NCI-H2081 (cell line): ENCODE data around the gene UBA1.

ENCODE experiments used
- DNase-seq, 2 experiments: peaks; one replicate each; lab custom pipeline; 2025; lab: John Stamatoyannopoulos, UW

The UBA1 gene

DNA sequence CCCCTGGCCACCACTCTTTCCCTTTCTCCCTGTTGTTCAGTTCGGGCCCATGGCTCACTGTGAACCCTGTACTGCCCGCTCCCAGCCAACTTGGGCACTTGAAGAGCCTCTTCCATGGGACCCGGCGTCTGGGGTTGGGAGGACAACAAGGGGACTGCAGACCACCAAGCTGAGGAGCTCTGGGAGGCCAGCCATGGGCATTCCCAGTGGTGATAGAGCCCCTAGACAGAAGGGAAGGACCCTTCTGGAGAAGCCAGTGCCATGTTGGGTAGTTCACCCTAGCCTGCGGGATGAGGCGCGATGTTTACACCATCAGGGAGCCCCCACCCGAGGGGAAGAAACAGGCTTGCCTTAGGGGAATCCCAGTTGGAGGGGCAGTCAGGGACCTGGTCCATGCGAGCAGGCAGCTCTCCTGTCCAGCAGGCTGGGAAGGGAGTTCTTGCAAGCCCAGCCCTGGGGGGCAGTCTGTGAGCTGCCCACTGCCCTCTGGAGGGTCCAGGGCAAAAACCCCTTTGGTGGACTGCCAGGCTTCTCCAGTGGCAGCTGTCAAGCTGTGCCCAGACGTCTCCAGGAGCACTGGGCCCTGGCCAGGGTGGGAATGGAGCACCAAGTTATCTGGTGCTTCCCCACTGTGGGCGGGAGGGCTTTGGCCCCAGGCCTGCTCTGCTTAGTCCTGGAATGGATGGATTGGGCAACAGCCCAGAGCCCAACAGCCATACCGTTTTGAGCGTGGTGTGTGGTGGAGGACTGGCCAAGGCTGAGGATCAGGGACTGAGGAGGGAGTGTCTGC, 23.7 kb upstream of the UBA1 start:
- DNase-seq: no peak

DNA sequence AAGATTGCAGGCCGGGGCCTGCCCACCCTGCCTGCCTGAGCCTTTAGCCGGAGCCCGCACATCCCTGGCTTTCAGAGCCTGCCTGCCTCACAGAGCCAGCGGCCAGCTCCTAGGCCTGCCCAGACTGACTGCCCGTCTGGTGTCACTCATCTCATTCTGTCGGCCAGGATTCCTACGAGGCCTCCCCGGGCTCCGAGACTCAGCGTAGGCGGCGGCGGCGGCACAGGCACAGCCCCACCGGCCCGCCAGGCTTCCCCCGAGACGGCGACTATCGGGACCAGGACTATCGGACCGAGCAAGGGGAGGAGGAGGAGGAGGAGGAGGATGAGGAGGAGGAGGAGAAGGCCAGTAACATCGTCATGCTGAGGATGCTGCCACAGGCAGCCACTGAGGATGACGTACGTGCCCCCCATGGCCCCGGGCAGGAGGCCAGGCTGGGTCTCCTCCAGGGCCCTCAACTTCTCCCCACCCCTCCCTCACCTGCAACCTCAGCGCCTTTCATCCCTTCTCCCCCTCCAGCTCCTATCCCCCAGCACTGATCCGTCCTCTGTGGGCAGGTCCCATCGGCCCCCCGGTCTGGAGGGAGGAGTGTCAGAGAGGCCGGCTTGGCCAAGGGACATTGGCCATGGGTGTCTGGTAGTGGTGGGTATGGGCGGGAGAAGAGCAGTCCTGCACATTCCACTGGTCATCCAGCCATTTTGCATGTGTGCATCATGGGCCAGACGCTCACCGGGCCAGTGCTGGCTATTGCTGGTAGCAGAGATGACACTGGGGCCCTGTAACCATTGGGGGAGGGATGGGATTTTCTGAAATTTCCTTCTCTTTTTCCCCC, 22.6 kb upstream of the UBA1 start:
- no peak for DNase-seq

DNA sequence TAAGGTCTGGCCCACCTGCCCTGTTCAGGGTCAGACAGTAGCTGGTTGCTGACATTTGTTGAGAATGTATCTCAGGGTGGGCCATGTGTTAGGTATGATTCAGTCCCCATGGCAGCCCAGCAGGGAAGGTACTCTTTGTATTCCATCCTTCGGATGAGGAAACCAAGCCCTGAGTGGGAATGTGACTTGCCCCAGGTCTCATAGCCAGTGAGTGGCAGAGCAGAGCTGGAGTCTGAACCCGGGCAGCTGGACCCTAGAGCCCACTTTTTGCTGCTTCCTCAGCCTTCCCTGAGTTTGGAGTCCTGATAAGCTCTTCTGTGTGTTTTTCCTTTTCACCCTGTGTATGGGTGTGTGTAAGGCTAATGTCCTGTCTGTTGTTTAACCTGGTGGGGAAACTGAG, 21.6 kb upstream of the UBA1 start:
- DNase-seq: no peak

- DNase-seq: no peak
Measured at GRCh38 chrX:47172549-47172948, 21.1 kb upstream of the UBA1 start.

DNA sequence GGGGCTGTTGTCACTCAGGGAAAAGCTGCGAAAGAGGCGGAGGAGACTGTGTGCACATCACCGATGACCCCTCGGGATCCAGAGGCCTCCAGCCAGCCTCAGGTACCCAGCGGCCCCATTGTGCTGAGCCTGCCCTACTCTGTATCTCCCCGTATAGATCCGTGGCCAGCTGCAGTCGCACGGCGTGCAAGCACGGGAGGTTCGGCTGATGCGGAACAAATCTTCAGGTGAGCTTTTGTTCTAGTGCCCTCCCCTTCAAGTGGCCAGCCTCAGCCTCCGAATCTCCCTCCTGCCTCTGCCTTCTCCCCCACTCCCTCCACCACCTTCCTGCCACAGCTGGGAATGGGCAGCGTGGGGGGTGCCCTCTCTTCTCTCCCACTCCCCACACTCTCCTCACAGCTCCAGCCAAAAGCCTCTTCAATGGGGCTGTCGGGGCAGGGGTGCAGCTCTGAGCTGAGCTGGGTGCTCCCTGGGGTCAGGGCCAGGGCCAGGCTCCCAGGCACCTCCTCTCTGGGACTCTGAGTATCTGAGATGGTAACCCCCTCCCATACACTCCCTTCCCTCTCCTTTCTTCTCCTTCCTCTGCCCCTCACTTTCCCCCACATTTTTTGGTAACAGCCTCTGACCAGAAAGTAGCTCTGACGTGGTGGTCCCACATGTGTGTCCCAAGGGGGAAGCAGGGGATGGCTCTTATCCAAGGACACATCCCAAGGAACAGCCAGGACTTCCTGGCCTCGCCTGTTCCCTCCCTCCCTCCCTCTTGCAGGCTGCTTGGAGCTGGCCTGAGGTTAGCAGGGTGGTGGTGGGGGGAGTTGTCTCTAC, 20.4 kb upstream of the UBA1 start:
- no peak for DNase-seq

GRCh38 chrX:47174376-47174775, 19.3 kb upstream of the UBA1 start:
- DNase-seq: no peak

- no peak for DNase-seq
Measured at GRCh38 chrX:47174846-47175587, 18.6 kb upstream of the UBA1 start.

GRCh38 chrX:47175588-47175980, 18.0 kb upstream of the UBA1 start:
- DNase-seq: no peak

DNA sequence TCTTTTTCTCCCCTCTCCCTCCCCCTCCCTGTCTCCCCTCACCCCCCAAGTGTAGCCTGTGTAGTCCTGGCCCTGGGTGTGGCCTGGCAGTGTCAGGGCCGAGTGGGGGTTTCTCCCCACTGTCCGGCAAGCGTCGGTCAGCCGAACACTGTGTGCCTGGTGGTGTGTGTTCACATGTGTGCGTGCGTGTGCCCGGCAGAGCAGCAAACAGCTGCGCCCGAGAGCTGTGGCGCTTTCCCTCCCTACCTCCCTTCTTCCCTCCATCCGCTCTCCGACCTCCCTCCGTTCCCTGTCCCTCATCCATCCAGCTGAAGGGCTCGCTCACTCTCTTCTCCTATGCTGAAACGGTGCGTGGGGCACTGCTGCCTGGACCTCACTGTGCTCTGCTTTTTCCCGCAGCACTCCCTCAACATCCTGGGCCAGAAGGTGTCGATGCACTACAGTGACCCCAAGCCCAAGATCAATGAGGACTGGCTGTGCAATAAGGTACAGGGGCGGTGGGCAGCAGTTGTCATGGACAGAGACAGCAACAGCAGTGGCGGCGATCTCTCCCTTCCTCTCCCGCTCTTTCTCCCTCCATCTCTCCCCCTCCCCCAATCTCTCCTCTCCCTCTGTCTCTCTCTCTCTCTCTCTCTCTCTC, 17.4 kb upstream of the UBA1 start:
- no peak for DNase-seq

- no peak for DNase-seq
Measured at GRCh38 chrX:47177079-47177478, 16.6 kb upstream of the UBA1 start.

DNA sequence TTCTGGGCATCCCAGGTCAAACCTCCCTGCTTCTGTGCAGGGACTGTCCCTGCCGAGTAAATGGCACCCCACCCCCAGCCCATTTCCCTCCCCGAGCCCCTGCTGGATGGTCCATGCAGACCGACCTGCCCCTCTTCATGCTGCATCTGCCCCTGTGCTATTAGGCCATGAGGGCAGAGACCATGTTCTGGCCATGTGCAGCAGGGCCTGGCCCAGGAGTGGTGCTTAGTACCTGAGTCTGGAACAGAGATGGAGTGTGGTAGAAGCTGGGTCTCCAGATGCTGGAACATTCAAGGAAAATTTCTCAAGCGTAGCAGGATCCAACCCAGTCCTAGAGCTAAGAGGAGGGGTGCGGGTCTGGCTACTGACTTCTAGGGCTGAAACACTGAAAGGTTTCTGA, 15.3 kb upstream of the UBA1 start:
- DNase-seq: no peak

DNA sequence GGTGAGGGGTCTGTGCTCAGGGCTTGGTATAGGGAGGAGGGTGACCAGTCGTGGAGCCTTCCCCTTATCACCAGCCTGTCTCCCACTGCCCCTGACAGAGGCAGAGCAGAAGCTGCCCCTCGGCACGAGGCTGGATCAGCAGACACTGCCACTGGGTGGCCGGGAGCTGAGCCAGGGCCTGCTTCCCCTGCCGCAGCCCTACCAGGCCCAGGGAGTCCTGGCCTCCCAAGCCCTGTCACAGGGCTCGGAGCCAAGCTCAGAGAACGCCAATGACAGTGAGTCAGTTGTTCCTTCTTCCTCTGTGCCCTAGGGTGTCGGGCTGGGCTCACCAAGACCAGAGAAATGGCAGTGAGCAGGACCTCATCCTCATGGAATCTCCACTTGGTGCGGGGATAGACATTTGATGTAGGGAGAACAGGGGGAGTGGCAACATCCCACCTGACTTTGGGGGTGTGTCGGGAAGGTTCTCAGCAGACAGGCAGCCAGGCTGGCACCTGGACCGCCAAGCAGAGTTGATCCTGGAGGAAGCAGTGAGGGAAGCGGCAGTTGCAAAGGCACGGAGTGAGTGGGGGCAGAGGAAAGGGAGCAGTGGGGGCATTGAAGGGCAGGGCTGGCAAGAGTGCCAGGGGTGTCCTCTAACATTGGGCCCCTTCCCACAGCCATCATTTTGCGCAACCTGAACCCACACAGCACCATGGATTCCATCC, 14.3 kb upstream of the UBA1 start:
- no peak for DNase-seq

GRCh38 chrX:47179928-47180255, 13.7 kb upstream of the UBA1 start:
- DNase-seq: no peak

DNA sequence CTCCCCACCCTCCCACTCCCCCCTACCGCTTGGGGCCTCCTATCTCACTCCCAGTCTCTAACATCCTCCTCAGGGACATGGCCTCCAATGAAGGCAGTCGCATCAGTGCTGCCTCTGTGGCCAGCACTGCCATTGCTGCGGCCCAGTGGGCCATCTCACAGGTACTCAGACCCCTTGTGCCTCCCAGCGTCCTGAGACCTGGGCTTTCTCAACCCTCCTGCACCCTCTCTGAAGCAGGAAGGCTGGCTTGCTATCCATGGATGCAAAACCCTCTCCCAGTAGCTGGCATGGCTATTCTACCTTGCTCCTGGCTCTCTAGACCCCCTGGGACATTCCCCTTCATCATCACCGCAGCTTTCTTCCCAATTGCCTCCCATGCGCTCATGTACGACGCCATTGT, 13.3 kb upstream of the UBA1 start:
- no peak for DNase-seq

DNA sequence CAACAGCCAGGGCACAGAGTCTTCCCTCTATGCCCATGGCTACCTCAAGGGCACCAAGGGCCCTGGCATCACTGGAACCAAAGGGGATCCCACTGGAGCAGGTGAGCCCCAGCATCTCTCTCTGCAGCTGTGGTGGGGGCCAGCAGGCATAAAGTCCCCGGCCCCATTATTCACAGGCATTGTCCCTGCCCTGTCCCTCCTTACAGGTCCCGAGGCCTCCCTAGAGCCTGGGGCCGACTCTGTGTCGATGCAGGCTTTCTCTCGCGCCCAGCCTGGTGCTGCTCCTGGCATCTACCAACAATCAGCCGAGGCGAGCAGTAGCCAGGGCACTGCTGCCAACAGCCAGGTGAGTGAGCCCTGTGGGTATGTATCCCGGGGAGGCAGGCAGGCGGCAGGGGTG, 12.3 kb upstream of the UBA1 start:
- no peak for DNase-seq

DNA sequence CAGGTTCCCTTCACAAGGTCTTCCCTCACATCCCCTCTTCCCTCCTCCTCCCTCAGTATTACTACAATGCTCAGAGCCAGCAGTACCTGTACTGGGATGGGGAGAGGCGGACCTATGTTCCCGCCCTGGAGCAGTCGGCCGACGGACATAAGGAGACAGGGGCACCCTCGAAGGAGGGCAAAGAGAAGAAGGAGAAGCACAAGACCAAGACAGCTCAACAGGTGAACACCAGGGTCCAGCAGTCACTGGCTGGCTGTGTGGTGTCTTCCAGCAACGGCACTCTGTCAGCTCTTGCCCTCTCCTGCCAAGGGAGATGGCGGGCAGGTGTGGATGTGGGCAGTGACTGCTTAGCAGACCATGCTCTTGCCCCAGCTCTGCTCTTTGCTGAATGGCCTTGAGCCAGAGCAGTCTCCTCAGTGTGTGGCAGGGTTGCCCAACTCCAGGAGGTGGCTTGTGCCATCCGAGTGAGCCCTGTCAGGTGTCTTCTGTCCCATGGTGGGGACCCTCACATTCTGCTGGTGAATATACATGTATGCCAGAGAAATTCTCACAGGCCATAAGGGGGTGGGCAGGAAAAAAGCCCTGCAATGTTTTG, 11.4 kb upstream of the UBA1 start:
- DNase-seq: no peak

GRCh38 chrX:47184486-47184885, 9.1 kb upstream of the UBA1 start:
- no peak for DNase-seq

- no peak for DNase-seq
Measured at GRCh38 chrX:47185241-47185640, 8.4 kb upstream of the UBA1 start.

- DNase-seq: no peak
Measured at GRCh38 chrX:47186096-47186740, 7.4 kb upstream of the UBA1 start.

- no peak for DNase-seq
Measured at GRCh38 chrX:47187106-47187677, 6.4 kb upstream of the UBA1 start.
